ENCODE results near the gene SIAH3.

- TF ChIP-seq, protein P1, sequence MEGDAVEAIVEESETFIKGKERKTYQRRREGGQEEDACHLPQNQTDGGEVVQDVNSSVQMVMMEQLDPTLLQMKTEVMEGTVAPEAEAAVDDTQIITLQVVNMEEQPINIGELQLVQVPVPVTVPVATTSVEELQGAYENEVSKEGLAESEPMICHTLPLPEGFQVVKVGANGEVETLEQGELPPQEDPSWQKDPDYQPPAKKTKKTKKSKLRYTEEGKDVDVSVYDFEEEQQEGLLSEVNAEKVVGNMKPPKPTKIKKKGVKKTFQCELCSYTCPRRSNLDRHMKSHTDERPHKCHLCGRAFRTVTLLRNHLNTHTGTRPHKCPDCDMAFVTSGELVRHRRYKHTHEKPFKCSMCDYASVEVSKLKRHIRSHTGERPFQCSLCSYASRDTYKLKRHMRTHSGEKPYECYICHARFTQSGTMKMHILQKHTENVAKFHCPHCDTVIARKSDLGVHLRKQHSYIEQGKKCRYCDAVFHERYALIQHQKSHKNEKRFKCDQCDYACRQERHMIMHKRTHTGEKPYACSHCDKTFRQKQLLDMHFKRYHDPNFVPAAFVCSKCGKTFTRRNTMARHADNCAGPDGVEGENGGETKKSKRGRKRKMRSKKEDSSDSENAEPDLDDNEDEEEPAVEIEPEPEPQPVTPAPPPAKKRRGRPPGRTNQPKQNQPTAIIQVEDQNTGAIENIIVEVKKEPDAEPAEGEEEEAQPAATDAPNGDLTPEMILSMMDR (IDR thresholded peaks at IDR 0.05), result no peak
- no peak for TF ChIP-seq POLR2A (IDR thresholded peaks at IDR 0.05)
These were observed 38.2 kb upstream of the SIAH3 start for GRCh38 chr13:45889590-45890243.
